BE2C (cell line): ENCODE data around the gene ABCA5.
"Not testable (repeated sequence)": the region's sequence is repeated elsewhere in the genome, so short reads cannot be mapped to it uniquely, and the experiment has no call there.

ENCODE experiments used
- DNase-seq: peaks from one replicate; pipeline ENCODE4 v3.0.0-alpha.2; 2020
- H3K27me3 ChIP-seq: fragments of 250-450 bp; sonication (Bioruptor Pico); 2 replicates; pipeline ENCODE4 v1.5.1; 2020; ENCODE audit warnings: mild to moderate bottlenecking
- H3K36me3 ChIP-seq: fragments of 250-450 bp; sonication (Bioruptor Pico); 2 replicates; pipeline ENCODE4 v1.5.1; 2020; ENCODE audit warnings: mild to moderate bottlenecking
- H3K4me1 ChIP-seq: fragments of 250-450 bp; sonication (Bioruptor Pico); 2 replicates; pipeline ENCODE4 v1.5.1; 2020
- H3K4me3 ChIP-seq: 2 replicates; pipeline ENCODE4 v1.5.1; 2011; ENCODE audit warnings: low read depth, low read length
- H3K9me3 ChIP-seq: fragments of 250-450 bp; sonication (Bioruptor Pico); 2 replicates; pipeline ENCODE4 v1.5.1; 2020
- CTCF ChIP-seq: IDR thresholded peaks from 2 replicates; pipeline ENCODE4 v1.5.1; 2012; ENCODE audit warnings: mild to moderate bottlenecking, low read depth, low read length

ABCA5 gene

GRCh38 chr17:69218986-69219385 lies 107.9 kb downstream of the ABCA5 start:
- Histone ChIP-seq H3K4me1 (no peaks in the 10 kb centered on the region), H3K4me3 (no peak overlapping the region), H3K36me3 (no peaks in the 10 kb centered on the region), H3K9me3 (no peaks in the 10 kb centered on the region), H3K27me3 (no peaks in the 10 kb centered on the region)
- TF ChIP-seq CTCF = no peak
- no peak for DNase-seq

GRCh38 chr17:69213059-69213813 lies 113.7 kb downstream of the ABCA5 start:
- H3K9me3 ChIP-seq = no peaks in the 10 kb centered on the region
- no peak for DNase-seq
- H3K4me1 ChIP-seq = no peaks in the 10 kb centered on the region
- H3K36me3 ChIP-seq = no peaks in the 10 kb centered on the region
- no peak overlapping the region for H3K4me3 ChIP-seq
- no peak for TF ChIP-seq CTCF
- no peaks in the 10 kb centered on the region for H3K27me3 ChIP-seq

- no peaks in the 10 kb centered on the region for H3K9me3 ChIP-seq
- no peak overlapping the region for H3K4me3 ChIP-seq
- no peaks in the 10 kb centered on the region for H3K36me3 ChIP-seq
- no peaks in the 10 kb centered on the region for H3K27me3 ChIP-seq
- H3K4me1 ChIP-seq = no peaks in the 10 kb centered on the region
- no peak for DNase-seq
- TF ChIP-seq CTCF = no peak
Measured at GRCh38 chr17:69208640-69209039, 118.3 kb downstream of the ABCA5 start.

GRCh38 chr17:69207151-69207550 lies 119.8 kb downstream of the ABCA5 start:
- H3K9me3 ChIP-seq = no peaks in the 10 kb centered on the region
- no peak overlapping the region for H3K4me3 ChIP-seq
- DNase-seq = no peak
- H3K27me3 ChIP-seq = no peaks in the 10 kb centered on the region
- no peaks in the 10 kb centered on the region for H3K36me3 ChIP-seq
- no peak for TF ChIP-seq CTCF
- no peaks in the 10 kb centered on the region for H3K4me1 ChIP-seq

GRCh38 chr17:69198238-69198637 lies 128.7 kb downstream of the ABCA5 start:
- no peaks in the 10 kb centered on the region; the same call in 1 of the 2 replicates for H3K27me3 ChIP-seq
- no peak for DNase-seq
- no peak overlapping the region for H3K4me3 ChIP-seq
- H3K4me1 ChIP-seq = no peaks in the 10 kb centered on the region
- no peaks in the 10 kb centered on the region for H3K36me3 ChIP-seq
- no peak for TF ChIP-seq CTCF
- H3K9me3 ChIP-seq = no peaks in the 10 kb centered on the region

GRCh38 chr17:69196105-69196653 lies 130.8 kb downstream of the ABCA5 start:
- DNase-seq, H3K36me3 ChIP-seq, H3K4me1 ChIP-seq, H3K27me3 ChIP-seq, H3K4me3 ChIP-seq, H3K9me3 ChIP-seq: not testable (repeated sequence)
